Measurements from ENCODE around the gene ARPC5L.

ARPC5L gene

GRCh38 chr9:124859803-124860581, 1.9 kb upstream of the ARPC5L start:
- no peak for DNase-seq (ENCODE audit: low spot score)
- POLR2A ChIA-PET (ENCODE audit: low non-redundant PET): interaction anchor here (0.6 kb wide), 1 partner anchor 446 kb away, joined by 3 read pairs; no protein-coding TSS in a partner anchor
- H3K27ac ChIP-seq: peak overlapping the region; percentile 99
- TF ChIP-seq CTCF (conservative IDR thresholded peaks at IDR 0.05; ENCODE audit: low read depth): no peak
- CTCF ChIA-PET: interaction anchor here (2.6 kb wide), 1 partner anchor 88 kb away, joined by 16 read pairs; no protein-coding TSS in a partner anchor

GRCh38 chr9:124860582-124861341, 1.2 kb upstream of the ARPC5L start:
- POLR2A ChIA-PET (ENCODE audit: low non-redundant PET): interaction anchor here (0.6 to 1.7 kb wide), 6 partner anchors 9 to 447 kb away, joined by 3 to 5 read pairs (median 4); partner anchors contain the start of gene NR6A1
- TF ChIP-seq CTCF (conservative IDR thresholded peaks at IDR 0.05; ENCODE audit: low read depth): no peak
- peak overlapping the region; percentile 99 for H3K27ac ChIP-seq
- CTCF ChIA-PET: interaction anchor here (0.6 to 2.9 kb wide), 4 partner anchors 8 to 89 kb away, joined by 3 to 27 read pairs (median 10); partner anchors contain the start of gene WDR38
- DNase-seq (ENCODE audit: low spot score): no peak

- peak; percentile 94 for DNase-seq (ENCODE audit: low spot score)
- ChIA-PET POLR2A (ENCODE audit: low non-redundant PET) (interaction anchor here (1.6 kb wide), 1 partner anchor 9 kb away, joined by 14 read pairs; no protein-coding TSS in a partner anchor), CTCF (interaction anchor here (0.6 to 2.9 kb wide), 6 partner anchors 10 to 280 kb away, joined by 3 to 27 read pairs (median 4); partner anchors contain the start of genes SCAI and WDR38)
- TF ChIP-seq CTCF (conservative IDR thresholded peaks at IDR 0.05; ENCODE audit: low read depth): no peak
- peak overlapping the region; percentile 99 for H3K27ac ChIP-seq
Observed at GRCh38 chr9:124863371-124863871, 1.5 kb downstream of the ARPC5L start.

- POLR2A ChIA-PET (ENCODE audit: low non-redundant PET): interaction anchor here (0.5 to 0.7 kb wide), 4 partner anchors 14 to 99 kb away, joined by 3 read pairs; no protein-coding TSS in a partner anchor
Observed at GRCh38 chr9:124868511-124869465, 6.9 kb downstream of the ARPC5L start.

More at GRCh38 chr9:124868511-124869465, 6.9 kb downstream of the ARPC5L start:
- no peak; the same call in 1 of the 2 replicates for TF ChIP-seq CTCF (conservative IDR thresholded peaks at IDR 0.05; ENCODE audit: low read depth)
- CTCF ChIA-PET: interaction anchor here (0.6 to 1.5 kb wide), 3 partner anchors 13 to 97 kb away, joined by 3 to 6 read pairs (median 3); partner anchors contain the start of gene WDR38
- peak overlapping the region; percentile 99 for H3K27ac ChIP-seq
- peak; percentile 98 for DNase-seq (ENCODE audit: low spot score)

Measured in RWPE1 (cell line).